HepG2 (cell line): ENCODE measurements around the gene SLC1A2. TPM values are rescaled to one million over a fixed set of nuclear protein-coding genes. Genes with fewer than 3 reads are reported as not detected.

Source experiments
- ARID5B ChIP-seq: IDR thresholded peaks from 2 replicates; pipeline ENCODE4 v1.4.0; 2020; ENCODE audit warnings: mild to moderate bottlenecking, missing genetic modification reagents
- CHD2 ChIP-seq: IDR thresholded peaks from 2 replicates; pipeline ENCODE4 v1.6.1; 2011; ENCODE audit warnings: low read depth, low read length, improper control_type of control experiment
- HMGXB3 ChIP-seq: sonication (generic); formaldehyde crosslinking; IDR thresholded peaks from 2 replicates; pipeline ENCODE4 v1.4.0; 2020; ENCODE audit warnings: missing genetic modification reagents, borderline replicate concordance
- KLF16 ChIP-seq, 2 experiments: sonication (generic) in 1 of 2; formaldehyde crosslinking in 1 of 2; IDR thresholded peaks; 2 replicates each; pipeline versions ENCODE4 v1.6.1 to v1.8.0; 2016 to 2023; ENCODE audit warnings: missing genetic modification reagents in 2 of 2, missing compliant biosample characterization in 1 of 2
- MYPOP ChIP-seq: sonication (generic); formaldehyde crosslinking; IDR thresholded peaks from 2 replicates; pipeline ENCODE4 v1.8.1; 2023; ENCODE audit warnings: mild to moderate bottlenecking, moderate library complexity, missing genetic modification reagents
- NR2F2 ChIP-seq: IDR thresholded peaks from 2 replicates; pipeline ENCODE4 v1.6.1; 2012; ENCODE audit warnings: low read depth, inconsistent platforms, borderline replicate concordance
- ZBTB43 ChIP-seq: sonication (generic); formaldehyde crosslinking; conservative IDR thresholded peaks from 2 replicates; pipeline ENCODE4 v1.4.0; 2020; ENCODE audit warnings: missing genetic modification reagents
- ZNF562 ChIP-seq: sonication (generic); formaldehyde crosslinking; IDR thresholded peaks from 2 replicates; pipeline ENCODE4 v1.8.0; 2022; ENCODE audit warnings: missing genetic modification reagents, borderline replicate concordance
- ZNF644 ChIP-seq: IDR thresholded peaks from 2 replicates; pipeline ENCODE4 v1.6.1; 2016; ENCODE audit warnings: low read depth
- ZNF724P ChIP-seq: sonication (generic); formaldehyde crosslinking; IDR thresholded peaks from 2 replicates; pipeline ENCODE4 v1.8.0; 2022; ENCODE audit warnings: missing genetic modification reagents, borderline replicate concordance
- ZNF749 ChIP-seq: sonication (generic); formaldehyde crosslinking; IDR thresholded peaks from 2 replicates; pipeline ENCODE4 v1.8.0; 2022; ENCODE audit warnings: mild to moderate bottlenecking, missing genetic modification reagents, moderate library complexity, borderline replicate concordance
- ZSCAN12 ChIP-seq: sonication (generic); formaldehyde crosslinking; IDR thresholded peaks from 2 replicates; pipeline ENCODE4 v1.9.0; 2021; ENCODE audit warnings: mild to moderate bottlenecking, missing genetic modification reagents
- polyA plus RNA-seq, 8 experiments: library from polyadenylated mRNA; depleted of rRNA in 3 of 8; stranded (reverse) in 7 of 8; unstranded in 1 of 8; fragments of >200 nt; fragmentation: Illumina TruSeq in 4 of 8; extraction: Trizol in 4 of 8; gene quantifications; 2 replicates each; pipeline versions ENCODE4 v1.2.1 to v1.2.3, GENCODE V29; 2011 to 2016; ENCODE audit warnings: low read depth in 4 of 8, missing spikeins in 1 of 8, mixed read lengths in 1 of 8; ENCODE audit not compliant: insufficient read depth in 1 of 8
- total RNA-seq, 5 experiments: library from RNA; depleted of rRNA; stranded (reverse); fragments of >200 nt; fragmentation: Illumina TruSeq; extraction: Trizol; gene quantifications; 2 replicates each; pipeline ENCODE4 v1.2.3, GENCODE V29; 2016; ENCODE audit warnings: low read depth in 1 of 5

The SLC1A2 gene
- total and polyA plus RNA-seq, 2 of the 13 experiments (the other 11 are each of a cell fraction or from before 2014, with no cell fraction given), result 23.2 to 43.2 TPM

GRCh38 chr11:35404388-35404775 is 15.0 kb downstream of the SLC1A2 start (continued):
- TF ChIP-seq HMGXB3 (CRISPR knock-in tag) (no peak), ZSCAN12 (CRISPR knock-in tag) (no peak), ZNF749 (CRISPR knock-in tag) (no peak), ZNF644 (CRISPR knock-in tag) (peak; percentile 29; the same call in 1 of the 2 replicates), NR2F2 (no peak), ARID5B (CRISPR knock-in tag) (0 out of 2 replicates have a peak, but pooled peaks have one; percentile 13), CHD2 (no peak), ZNF562 (CRISPR knock-in tag) (no peak), ZNF724P (CRISPR knock-in tag) (no peak), ZBTB43 (CRISPR knock-in tag) (no peak), KLF16 (CRISPR knock-in tag; IDR thresholded peaks at IDR 0.05) (no peak), MYPOP (CRISPR knock-in tag) (no peak)
